HEK293 (cell line): Measurements from ENCODE around the gene ARMC5.
"Not testable (repeated sequence)": the region's sequence is repeated elsewhere in the genome, so short reads cannot be mapped to it uniquely, and the experiment has no call there.

ENCODE experiments used
- ZEB2 ChIP-seq: fragments of 450-650 bp; formaldehyde crosslinking; IDR thresholded peaks from 2 replicates; pipeline ENCODE4 v1.5.1; 2016; ENCODE audit warnings: missing biosample characterization, missing genetic modification characterization
- ZNF350 ChIP-seq: fragments of 450-650 bp; formaldehyde crosslinking; IDR thresholded peaks from 2 replicates; pipeline ENCODE4 v1.5.0; 2017; ENCODE audit warnings: missing biosample characterization, mild to moderate bottlenecking, missing genetic modification characterization
- ZNF416 ChIP-seq: fragments of 450-650 bp; formaldehyde crosslinking; IDR thresholded peaks from 2 replicates; pipeline ENCODE4 v1.5.1; 2016; ENCODE audit warnings: missing biosample characterization, missing genetic modification characterization
- ZNF768 ChIP-seq: fragments of 450-650 bp; formaldehyde crosslinking; IDR thresholded peaks from 2 replicates; pipeline ENCODE4 v1.5.1; 2018; ENCODE audit warnings: missing biosample characterization, mild to moderate bottlenecking, missing genetic modification characterization
- ZNF776 ChIP-seq: fragments of 450-650 bp; formaldehyde crosslinking; IDR thresholded peaks from 2 replicates; pipeline ENCODE4 v1.5.0; 2017; ENCODE audit warnings: missing biosample characterization, missing genetic modification characterization, borderline replicate concordance
- TF ChIP-seq, protein P1 (sequence below): fragments of 450-650 bp; formaldehyde crosslinking; IDR thresholded peaks from 2 replicates; pipeline ENCODE4 v1.5.1; 2016; ENCODE audit warnings: missing biosample characterization, missing genetic modification characterization
- TF ChIP-seq, protein P2 (sequence below): fragments of 450-650 bp; formaldehyde crosslinking; IDR thresholded peaks from 2 replicates; pipeline ENCODE4 v1.5.1; 2016; ENCODE audit warnings: missing biosample characterization, missing genetic modification characterization

DNA sequence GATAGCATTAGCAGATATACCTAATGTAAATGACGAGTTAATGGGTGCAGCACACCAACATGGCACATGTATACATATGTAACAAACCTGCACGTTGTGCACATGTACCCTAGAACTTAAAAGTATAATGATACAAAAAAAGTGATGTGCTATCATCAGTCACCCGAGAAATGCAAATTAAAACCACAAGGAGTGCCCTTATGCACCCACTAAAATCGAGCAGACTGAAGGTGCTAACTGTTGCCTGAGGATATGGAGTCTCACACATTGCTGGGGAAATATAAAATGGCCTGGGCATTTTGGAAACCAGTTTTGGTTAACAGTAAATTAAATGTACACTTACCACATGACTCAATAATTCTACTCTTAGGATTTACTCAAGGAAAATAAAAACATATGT is 20.3 kb upstream of the ARMC5 start:
- not testable (repeated sequence) for TF ChIP-seq ZNF768 (tag by site-specific recombination); ZNF350 (tag by site-specific recombination); ZEB2; ZNF776 (tag by site-specific recombination); ZNF416 (tag by site-specific recombination)
- TF ChIP-seq, protein P1, sequence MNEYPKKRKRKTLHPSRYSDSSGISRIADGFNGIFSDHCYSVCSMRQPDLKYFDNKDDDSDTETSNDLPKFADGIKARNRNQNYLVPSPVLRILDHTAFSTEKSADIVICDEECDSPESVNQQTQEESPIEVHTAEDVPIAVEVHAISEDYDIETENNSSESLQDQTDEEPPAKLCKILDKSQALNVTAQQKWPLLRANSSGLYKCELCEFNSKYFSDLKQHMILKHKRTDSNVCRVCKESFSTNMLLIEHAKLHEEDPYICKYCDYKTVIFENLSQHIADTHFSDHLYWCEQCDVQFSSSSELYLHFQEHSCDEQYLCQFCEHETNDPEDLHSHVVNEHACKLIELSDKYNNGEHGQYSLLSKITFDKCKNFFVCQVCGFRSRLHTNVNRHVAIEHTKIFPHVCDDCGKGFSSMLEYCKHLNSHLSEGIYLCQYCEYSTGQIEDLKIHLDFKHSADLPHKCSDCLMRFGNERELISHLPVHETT (tag by site-specific recombination): not testable (repeated sequence)
- TF ChIP-seq, protein P2, sequence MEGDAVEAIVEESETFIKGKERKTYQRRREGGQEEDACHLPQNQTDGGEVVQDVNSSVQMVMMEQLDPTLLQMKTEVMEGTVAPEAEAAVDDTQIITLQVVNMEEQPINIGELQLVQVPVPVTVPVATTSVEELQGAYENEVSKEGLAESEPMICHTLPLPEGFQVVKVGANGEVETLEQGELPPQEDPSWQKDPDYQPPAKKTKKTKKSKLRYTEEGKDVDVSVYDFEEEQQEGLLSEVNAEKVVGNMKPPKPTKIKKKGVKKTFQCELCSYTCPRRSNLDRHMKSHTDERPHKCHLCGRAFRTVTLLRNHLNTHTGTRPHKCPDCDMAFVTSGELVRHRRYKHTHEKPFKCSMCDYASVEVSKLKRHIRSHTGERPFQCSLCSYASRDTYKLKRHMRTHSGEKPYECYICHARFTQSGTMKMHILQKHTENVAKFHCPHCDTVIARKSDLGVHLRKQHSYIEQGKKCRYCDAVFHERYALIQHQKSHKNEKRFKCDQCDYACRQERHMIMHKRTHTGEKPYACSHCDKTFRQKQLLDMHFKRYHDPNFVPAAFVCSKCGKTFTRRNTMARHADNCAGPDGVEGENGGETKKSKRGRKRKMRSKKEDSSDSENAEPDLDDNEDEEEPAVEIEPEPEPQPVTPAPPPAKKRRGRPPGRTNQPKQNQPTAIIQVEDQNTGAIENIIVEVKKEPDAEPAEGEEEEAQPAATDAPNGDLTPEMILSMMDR: not testable (repeated sequence)
